ENCODE results near the gene ZNF157. TPM values are rescaled to one million over a fixed set of nuclear protein-coding genes. Genes with fewer than 3 reads are reported as not detected.
A peak's percentile ranks its signal among the peaks of the same experiment; 100 is the strongest.
"Not testable (repeated sequence)": the region's sequence is repeated elsewhere in the genome, so short reads cannot be mapped to it uniquely, and the experiment has no call there.

Gene ZNF157
- 4.9 TPM for total RNA-seq

GRCh38 chrX:47370278-47370677, at the start of gene ZNF157:
TSS of gene ZNF157 (plus strand) at chrX:47370578. CDS start at chrX:47370669, 91 bp downstream.
- FAIRE-seq, result no peak
- no peak for DNase-seq (ENCODE audit: low spot score in 2 of 2)

GRCh38 chrX:47321386-47321785, 49.0 kb upstream of the ZNF157 start:
- FAIRE-seq, result no peak
- DNase-seq (ENCODE audit: low spot score in 2 of 2), result peak in 1 of 2 donors; percentile 36

DNA sequence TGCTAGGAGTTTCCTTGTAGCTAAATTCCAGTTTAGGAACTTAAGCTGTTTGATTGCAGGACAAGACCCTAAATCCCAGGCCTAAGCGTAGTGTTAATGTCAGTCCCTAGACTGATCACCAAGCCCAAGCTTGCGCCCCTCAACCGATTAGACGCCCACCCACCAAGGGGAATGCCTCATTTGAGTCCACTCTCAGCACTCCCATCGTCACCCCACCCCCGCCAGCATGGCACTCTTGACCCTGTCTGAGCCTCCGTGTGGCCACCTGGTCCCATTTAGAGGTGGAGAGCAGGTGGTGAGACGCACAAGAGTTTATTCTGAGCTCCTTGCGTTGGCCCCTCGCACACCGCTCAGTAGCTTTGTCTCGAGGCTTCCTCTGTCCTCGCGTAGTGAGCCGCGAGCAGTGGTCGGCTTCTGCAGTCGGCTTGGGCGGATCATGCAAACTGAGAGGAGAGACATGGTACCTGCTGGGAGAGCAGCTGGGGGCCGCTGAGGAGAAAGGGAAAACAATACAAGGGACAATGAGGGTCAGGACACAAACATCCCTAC, 48.5 kb upstream of the ZNF157 start:
- DNase-seq (ENCODE audit: low spot score in 2 of 2), result no peak
- FAIRE-seq, result no peak

GRCh38 chrX:47327902-47328301, 42.5 kb upstream of the ZNF157 start:
- no peak for DNase-seq (ENCODE audit: low spot score in 2 of 2)
- no peak for FAIRE-seq

DNA sequence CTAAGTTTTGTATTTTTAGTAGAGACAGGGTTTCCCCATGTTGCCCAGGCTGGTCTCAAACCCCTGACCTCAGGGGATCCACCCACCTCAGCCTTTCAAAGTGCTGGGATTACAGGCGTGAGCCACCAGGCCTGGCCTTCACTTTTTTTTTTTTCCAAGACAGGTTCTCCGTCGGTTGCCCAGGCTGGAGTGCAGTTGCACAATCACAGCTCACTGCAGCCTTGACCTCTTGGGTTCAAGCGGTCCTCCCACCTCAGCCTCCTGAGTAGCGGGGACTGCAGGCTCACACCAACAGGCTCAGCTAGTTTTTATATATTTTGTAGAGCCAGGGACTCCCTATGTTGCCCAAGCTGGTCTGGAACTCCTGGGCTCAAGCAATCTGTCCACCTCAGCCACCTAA, 37.6 kb upstream of the ZNF157 start:
- not testable (repeated sequence) for FAIRE-seq; DNase-seq (ENCODE audit: low spot score in 2 of 2)

DNA sequence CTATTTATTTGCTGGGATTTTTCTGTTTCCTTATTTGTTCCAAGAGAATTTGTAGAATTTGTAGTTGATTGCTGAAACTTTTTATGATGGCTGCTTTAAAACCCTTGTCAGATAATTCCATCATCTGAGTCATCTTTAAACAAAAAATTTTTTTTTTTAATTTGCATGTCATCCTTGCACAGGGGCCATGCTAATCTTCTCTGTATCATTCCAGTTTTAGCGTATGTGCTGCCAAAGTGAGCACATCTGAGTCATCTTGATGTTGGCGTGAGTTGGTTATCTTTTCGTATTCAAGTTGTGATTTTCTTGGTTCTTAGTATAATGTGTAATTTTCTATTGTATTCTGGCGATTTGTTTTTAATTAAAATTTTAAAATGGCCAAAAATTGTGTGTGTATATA, 18.7 kb upstream of the ZNF157 start:
- FAIRE-seq (no peak), DNase-seq (ENCODE audit: low spot score in 2 of 2) (no peak)

DNA sequence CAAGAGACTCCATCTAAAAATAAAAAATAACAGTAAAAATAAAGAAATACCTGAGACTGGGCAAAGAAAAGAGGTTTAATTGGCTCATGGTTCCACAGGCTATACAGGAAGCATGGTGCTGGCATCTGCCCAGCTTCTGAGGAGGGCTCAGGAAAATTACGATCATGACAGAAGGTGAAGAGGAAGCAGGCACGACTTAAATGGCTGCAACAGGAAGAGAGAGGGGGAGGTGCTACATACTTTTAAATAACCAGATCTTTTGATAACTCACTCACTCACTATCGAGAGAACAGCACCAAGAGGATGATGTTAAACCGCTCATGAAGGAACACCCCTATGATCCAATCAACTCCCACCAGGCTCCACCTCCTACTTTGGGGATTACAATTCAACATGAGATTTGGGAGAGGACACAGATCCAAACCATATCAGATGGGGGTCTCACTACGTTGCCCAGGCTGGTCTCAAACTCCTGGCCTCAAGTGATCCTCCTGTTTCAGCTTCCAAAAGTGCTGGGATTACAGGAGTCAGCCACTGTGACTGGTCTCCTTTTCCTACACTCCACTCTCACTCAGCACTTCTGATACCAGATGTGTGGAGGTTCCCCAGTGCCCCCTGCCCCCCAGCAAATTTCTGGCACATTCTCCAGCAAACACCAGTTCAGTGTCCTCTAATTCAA, 11.9 kb upstream of the ZNF157 start:
- FAIRE-seq, result no peak
- DNase-seq (ENCODE audit: low spot score in 2 of 2), result no peak

GRCh38 chrX:47360423-47361179, 9.8 kb upstream of the ZNF157 start:
- DNase-seq (ENCODE audit: low spot score in 2 of 2) (no peak), FAIRE-seq (peak; percentile 55)

DNA sequence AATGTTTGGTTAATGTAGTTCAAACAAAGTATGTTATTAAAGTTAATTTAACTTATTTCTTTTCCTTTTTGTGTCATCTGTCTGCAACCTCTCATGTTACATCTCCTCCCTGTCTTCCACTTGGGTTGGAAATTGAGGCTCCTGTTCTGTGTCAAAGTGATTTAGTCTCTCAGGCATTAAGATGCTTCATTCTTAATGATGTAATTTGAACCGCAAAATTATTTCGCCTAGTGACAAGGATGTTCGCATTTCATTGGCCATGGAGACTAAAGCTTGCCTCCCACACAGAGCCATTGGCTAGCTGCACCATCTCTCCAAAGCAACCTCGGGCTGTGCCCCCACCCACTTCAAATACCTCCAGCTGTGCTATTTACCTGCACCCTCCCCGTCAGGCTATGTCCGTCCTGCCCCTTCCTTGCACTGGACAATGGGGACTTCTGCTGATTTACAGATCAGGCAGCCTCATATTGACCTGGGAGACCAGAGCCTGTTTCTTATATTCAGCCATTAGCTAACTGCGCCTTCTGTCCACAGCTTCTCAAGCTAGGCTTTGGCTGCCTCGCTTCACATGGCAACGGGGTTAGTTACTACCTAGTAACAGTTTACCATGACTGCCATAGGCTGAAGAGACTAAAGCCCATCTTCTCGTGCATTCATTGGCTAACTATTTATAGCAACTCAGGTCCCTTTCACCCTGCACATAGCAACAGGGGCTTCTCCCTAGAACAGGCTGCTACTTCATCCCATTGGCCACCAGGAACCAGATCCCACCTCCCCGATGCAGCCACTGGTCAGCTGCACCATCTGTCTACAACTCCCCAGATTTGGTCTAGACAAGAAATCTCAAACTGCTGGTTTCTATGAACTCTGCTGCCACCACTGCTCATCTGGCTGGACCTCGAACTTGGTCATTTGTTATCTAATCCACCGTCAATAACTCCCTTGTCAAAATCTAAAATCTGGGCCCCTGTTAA, 8.6 kb upstream of the ZNF157 start:
- peak; percentile 59 to 80 for DNase-seq (ENCODE audit: low spot score in 2 of 2)
- no peak for FAIRE-seq

DNA sequence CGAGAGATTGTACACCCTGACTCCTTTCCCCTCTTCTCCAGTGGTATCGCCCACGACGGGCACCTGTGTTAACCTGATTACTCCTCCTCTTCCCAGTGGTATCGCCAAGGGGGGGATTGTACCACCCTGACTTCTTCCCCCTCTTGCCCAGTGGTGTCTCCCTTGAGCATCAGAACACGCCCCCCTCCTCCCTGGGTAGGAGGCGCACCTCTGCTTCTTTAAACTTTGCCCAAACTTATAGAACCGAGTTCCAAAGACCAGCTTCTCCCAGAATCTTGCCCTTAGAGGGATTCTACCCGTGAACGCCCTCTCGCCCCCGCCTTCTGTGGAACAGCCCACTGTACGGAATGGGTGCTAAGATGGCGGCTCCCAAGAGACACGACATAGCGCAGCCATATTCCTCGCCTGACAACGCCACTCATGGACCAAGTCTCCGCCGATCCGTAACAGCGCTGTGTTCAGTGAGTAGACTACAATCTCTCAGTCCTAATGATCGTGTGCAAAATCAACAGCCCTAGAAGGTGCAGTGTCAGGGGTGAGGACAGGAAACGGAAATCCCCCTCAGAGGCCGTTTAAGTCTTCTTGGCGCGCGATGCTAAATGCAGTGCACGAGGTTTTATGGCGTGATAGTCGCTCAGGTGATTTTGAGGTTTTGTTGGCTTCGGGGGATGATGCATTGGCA, 4.2 kb upstream of the ZNF157 start:
- FAIRE-seq, result no peak
- peak; percentile 12 to 55 for DNase-seq (ENCODE audit: low spot score in 2 of 2)

GRCh38 chrX:47373198-47373597, 2.8 kb downstream of the ZNF157 start:
- FAIRE-seq, result no peak
- no peak for DNase-seq (ENCODE audit: low spot score in 2 of 2)

GRCh38 chrX:47380268-47380667, 9.9 kb downstream of the ZNF157 start:
- no peak for FAIRE-seq
- DNase-seq (ENCODE audit: low spot score in 2 of 2), result no peak

- FAIRE-seq, result not testable (repeated sequence)
Observed at GRCh38 chrX:47380837-47381236, 10.5 kb downstream of the ZNF157 start.

GRCh38 chrX:47384502-47384901, 14.1 kb downstream of the ZNF157 start:
- DNase-seq (ENCODE audit: low spot score in 2 of 2) (peak; percentile 19 to 20), FAIRE-seq (no peak)

More at GRCh38 chrX:47380837-47381236, 10.5 kb downstream of the ZNF157 start:
- not testable (repeated sequence) for DNase-seq (ENCODE audit: low spot score in 2 of 2)

- no peak for FAIRE-seq
- no peak for DNase-seq (ENCODE audit: low spot score in 2 of 2)
Observed at GRCh38 chrX:47390780-47391179, 20.4 kb downstream of the ZNF157 start.

GRCh38 chrX:47413179-47413594, 42.8 kb downstream of the ZNF157 start:
- FAIRE-seq, result no peak

GRCh38 chrX:47420265-47420664, 49.9 kb downstream of the ZNF157 start:
- no peak for FAIRE-seq
- no peak for DNase-seq (ENCODE audit: low spot score in 2 of 2)

More at GRCh38 chrX:47413179-47413594, 42.8 kb downstream of the ZNF157 start:
- no peak for DNase-seq (ENCODE audit: low spot score in 2 of 2)

- no peak for FAIRE-seq
- no peak for DNase-seq (ENCODE audit: low spot score in 2 of 2)
Observed at GRCh38 chrX:47420962-47421361, 50.6 kb downstream of the ZNF157 start.

DNA sequence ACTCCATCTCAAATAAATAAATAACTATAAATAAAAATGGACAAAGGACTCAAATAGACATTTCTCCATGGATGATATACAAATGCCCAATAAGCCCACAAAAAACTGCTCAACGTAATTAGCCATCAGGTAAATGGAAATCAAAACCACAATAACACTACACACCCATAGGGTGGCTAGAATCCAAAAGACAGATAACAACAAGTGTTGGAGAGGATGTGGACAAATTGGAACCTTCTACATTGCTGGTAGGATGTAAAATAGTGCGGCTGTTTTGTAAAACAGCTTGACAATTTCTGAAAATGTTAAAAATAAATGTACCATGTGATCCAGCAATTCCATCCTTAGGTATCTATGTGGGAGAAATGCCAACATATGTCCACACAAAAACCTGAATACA, 52.1 kb downstream of the ZNF157 start:
- DNase-seq (ENCODE audit: low spot score in 2 of 2) (no peak), FAIRE-seq (no peak)

- FAIRE-seq (no peak), DNase-seq (ENCODE audit: low spot score in 2 of 2) (no peak)
Observed at GRCh38 chrX:47430925-47431324, 60.5 kb downstream of the ZNF157 start.
